Uterus (tissue), 2 donors: ENCODE results near the gene CCDC148.

Source experiments
- CTCF ChIP-seq, 4 experiments: fragments of 200-600 bp in 2 of 4; fragments of 450-650 bp in 2 of 4; sonication (generic) in 2 of 4; IDR thresholded peaks; one replicate each; pipeline ENCODE4 v1.5.1; 2016 to 2019; ENCODE audit warnings: antibody characterized with exemption in 4 of 4, mild to moderate bottlenecking in 2 of 4, moderate library complexity in 1 of 4
- POLR2A ChIP-seq, 2 donors: fragments of 450-650 bp; IDR thresholded peaks; one replicate each; pipeline ENCODE4 v1.6.1; 2016; ENCODE audit warnings: antibody characterized with exemption in 2 of 2, mild to moderate bottlenecking in 1 of 2, moderate library complexity in 1 of 2

- TF ChIP-seq CTCF (IDR thresholded peaks at IDR 0.05) (no peak), POLR2A (IDR thresholded peaks at IDR 0.05) (no peak)
Observed at GRCh38 chr2:158228943-158229508, 227.5 kb downstream of the CCDC148 start.
